ENCODE measurements around the gene STX1A.

STX1A gene

GRCh38 chr7:73741600-73741999, 22.1 kb upstream of the STX1A start (continued):
- TF ChIP-seq PRDM2 (tag by site-specific recombination; IDR thresholded peaks at IDR 0.05; ENCODE audit: borderline replicate concordance) (no peak), HOXD13 (CRISPR knock-in tag; IDR thresholded peaks at IDR 0.05; ENCODE audit: borderline replicate concordance) (no peak), ZNF777 (tag by site-specific recombination; IDR thresholded peaks at IDR 0.05; ENCODE audit: borderline replicate concordance) (no peak), ZNF558 (tag by site-specific recombination; IDR thresholded peaks at IDR 0.05) (no peak), ZFHX2 (tag by site-specific recombination; conservative IDR thresholded peaks at IDR 0.05) (peak; percentile 97), ZNF843 (tag by site-specific recombination; IDR thresholded peaks at IDR 0.05) (0 out of 2 replicates have a peak, but pooled peaks have one; percentile 29), PATZ1 (tag by site-specific recombination; IDR thresholded peaks at IDR 0.05) (peak; percentile 94), ZNF19 (tag by site-specific recombination; IDR thresholded peaks at IDR 0.05; ENCODE audit: low read depth) (no peak), ZSCAN16 (tag by site-specific recombination; IDR thresholded peaks at IDR 0.05) (no peak), ZNF626 (tag by site-specific recombination; IDR thresholded peaks at IDR 0.05) (no peak), SALL2 (tag by site-specific recombination; IDR thresholded peaks at IDR 0.05; ENCODE audit: borderline replicate concordance) (no peak), ZNF747 (tag by site-specific recombination; IDR thresholded peaks at IDR 0.05) (no peak), BCL11A (tag by site-specific recombination; IDR thresholded peaks at IDR 0.05; ENCODE audit: low read depth) (peak; percentile 72; the same call in 1 of the 2 replicates), KLF1 (tag by site-specific recombination; IDR thresholded peaks at IDR 0.05) (peak; percentile 48; the same call in 1 of the 2 replicates), WT1 (tag by site-specific recombination; IDR thresholded peaks at IDR 0.05) (peak; percentile 78), ATF2 (tag by site-specific recombination; IDR thresholded peaks at IDR 0.05; ENCODE audit: low read depth) (peak; percentile 19; the same call in 1 of the 2 replicates), ZNF404 (tag by site-specific recombination; IDR thresholded peaks at IDR 0.05) (no peak), ZNF112 (tag by site-specific recombination; IDR thresholded peaks at IDR 0.05) (no peak), ZNF223 (tag by site-specific recombination; IDR thresholded peaks at IDR 0.05) (no peak), ZNF16 (tag by site-specific recombination; IDR thresholded peaks at IDR 0.05; ENCODE audit: low read depth) (no peak), OSR2 (tag by site-specific recombination; IDR thresholded peaks at IDR 0.05) (peak; percentile 50), ZNF350 (tag by site-specific recombination; IDR thresholded peaks at IDR 0.05) (no peak)
- TF ChIP-seq, protein P1, sequence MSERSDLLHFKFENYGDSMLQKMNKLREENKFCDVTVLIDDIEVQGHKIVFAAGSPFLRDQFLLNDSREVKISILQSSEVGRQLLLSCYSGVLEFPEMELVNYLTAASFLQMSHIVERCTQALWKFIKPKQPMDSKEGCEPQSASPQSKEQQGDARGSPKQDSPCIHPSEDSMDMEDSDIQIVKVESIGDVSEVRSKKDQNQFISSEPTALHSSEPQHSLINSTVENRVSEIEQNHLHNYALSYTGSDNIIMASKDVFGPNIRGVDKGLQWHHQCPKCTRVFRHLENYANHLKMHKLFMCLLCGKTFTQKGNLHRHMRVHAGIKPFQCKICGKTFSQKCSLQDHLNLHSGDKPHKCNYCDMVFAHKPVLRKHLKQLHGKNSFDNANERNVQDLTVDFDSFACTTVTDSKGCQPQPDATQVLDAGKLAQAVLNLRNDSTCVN (tag by site-specific recombination; optimal IDR thresholded peaks at IDR 0.05), result no peak
- TF ChIP-seq, protein P2, sequence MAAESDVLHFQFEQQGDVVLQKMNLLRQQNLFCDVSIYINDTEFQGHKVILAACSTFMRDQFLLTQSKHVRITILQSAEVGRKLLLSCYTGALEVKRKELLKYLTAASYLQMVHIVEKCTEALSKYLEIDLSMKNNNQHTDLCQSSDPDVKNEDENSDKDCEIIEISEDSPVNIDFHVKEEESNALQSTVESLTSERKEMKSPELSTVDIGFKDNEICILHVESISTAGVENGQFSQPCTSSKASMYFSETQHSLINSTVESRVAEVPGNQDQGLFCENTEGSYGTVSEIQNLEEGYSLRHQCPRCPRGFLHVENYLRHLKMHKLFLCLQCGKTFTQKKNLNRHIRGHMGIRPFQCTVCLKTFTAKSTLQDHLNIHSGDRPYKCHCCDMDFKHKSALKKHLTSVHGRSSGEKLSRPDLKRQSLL (tag by site-specific recombination; IDR thresholded peaks at IDR 0.05), result peak; percentile 78
- TF ChIP-seq, protein P3, sequence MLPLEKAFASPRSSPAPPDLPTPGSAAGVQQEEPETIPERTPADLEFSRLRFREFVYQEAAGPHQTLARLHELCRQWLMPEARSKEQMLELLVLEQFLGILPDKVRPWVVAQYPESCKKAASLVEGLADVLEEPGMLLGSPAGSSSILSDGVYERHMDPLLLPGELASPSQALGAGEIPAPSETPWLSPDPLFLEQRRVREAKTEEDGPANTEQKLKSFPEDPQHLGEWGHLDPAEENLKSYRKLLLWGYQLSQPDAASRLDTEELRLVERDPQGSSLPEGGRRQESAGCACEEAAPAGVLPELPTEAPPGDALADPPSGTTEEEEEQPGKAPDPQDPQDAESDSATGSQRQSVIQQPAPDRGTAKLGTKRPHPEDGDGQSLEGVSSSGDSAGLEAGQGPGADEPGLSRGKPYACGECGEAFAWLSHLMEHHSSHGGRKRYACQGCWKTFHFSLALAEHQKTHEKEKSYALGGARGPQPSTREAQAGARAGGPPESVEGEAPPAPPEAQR (tag by site-specific recombination; IDR thresholded peaks at IDR 0.05), result no peak
- TF ChIP-seq, protein P4, sequence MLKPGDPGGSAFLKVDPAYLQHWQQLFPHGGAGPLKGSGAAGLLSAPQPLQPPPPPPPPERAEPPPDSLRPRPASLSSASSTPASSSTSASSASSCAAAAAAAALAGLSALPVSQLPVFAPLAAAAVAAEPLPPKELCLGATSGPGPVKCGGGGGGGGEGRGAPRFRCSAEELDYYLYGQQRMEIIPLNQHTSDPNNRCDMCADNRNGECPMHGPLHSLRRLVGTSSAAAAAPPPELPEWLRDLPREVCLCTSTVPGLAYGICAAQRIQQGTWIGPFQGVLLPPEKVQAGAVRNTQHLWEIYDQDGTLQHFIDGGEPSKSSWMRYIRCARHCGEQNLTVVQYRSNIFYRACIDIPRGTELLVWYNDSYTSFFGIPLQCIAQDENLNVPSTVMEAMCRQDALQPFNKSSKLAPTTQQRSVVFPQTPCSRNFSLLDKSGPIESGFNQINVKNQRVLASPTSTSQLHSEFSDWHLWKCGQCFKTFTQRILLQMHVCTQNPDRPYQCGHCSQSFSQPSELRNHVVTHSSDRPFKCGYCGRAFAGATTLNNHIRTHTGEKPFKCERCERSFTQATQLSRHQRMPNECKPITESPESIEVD (tag by site-specific recombination; IDR thresholded peaks at IDR 0.05), result peak; percentile 64; the same call in 1 of the 2 replicates

Data from HEK293 (cell line).